GM19463 (cell line): ENCODE measurements around the gene HIVEP3.
A peak's percentile ranks its signal among the peaks of the same experiment; 100 is the strongest.

Source experiments
- ATAC-seq: cut with Tn5 transposase; IDR thresholded peaks from one replicate; pipeline ENCODE4 v1.9.1; 2021; ENCODE audit warnings: mild to moderate bottlenecking, moderate library complexity; ENCODE audit not compliant: unreplicated experiment

HIVEP3 gene

DNA sequence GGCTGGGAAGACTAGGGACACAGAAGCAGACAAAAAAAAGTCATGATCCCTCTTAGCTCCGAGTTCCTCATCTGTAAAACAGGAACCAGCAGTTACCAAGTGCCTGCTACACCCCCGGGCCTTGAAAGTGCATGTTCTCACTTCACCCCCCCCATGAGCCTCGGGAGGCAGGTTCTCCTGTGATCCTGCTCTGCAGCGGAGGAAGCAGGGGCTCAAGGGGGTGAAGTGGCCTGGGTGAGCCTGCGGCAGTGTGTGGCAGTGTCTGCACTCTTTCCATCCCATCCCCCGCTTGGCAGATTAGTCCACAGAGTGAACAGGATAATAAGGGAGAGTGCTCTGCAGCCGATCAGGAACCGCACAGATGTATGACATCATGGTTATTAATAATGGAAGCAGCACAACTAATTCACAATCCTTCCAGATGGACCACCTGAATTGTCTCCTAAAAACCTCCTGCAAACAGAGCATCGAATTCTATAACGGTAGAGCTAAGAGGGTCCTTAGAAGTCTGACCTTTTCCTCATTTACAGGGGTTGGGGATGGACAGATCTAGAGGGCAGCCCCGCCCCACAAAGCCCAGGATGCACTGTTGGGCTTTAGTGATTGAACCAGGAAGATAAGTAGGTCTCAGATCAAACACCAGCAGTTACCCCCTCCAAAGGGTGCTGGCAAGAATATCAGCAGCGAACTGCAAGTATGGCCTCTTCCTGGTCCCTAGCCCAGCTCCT lies 260.1 kb downstream of the HIVEP3 start:
- no peak for ATAC-seq

DNA sequence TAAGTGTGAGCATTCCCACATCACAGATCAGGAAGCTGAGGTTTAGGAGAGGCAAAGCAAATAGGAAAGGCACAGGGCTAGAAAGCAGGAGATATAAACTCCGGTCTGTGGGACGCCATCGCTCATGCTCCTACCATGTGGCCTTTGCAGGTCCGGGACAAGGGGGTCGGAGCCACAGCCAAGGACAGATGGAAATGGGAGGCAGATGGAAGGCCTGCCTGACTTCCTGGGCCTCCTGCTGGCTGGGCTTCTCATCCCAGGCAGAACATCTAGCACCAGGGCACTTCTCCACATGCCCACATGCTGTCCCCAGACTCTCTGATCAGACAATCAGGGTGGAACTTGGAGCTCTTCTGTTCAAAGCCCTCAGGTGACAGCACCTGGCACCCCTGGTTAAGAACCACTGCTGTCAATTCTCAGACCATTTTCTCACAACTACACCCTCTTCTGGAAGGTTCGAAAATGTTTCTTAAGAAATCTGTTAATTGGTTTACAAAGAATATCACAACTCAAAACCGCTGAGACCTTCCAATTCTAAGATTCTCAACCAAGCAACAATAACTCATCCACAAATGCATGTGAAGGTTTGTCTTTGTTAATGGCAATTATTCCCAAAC lies 260.9 kb downstream of the HIVEP3 start:
- ATAC-seq = no peak

DNA sequence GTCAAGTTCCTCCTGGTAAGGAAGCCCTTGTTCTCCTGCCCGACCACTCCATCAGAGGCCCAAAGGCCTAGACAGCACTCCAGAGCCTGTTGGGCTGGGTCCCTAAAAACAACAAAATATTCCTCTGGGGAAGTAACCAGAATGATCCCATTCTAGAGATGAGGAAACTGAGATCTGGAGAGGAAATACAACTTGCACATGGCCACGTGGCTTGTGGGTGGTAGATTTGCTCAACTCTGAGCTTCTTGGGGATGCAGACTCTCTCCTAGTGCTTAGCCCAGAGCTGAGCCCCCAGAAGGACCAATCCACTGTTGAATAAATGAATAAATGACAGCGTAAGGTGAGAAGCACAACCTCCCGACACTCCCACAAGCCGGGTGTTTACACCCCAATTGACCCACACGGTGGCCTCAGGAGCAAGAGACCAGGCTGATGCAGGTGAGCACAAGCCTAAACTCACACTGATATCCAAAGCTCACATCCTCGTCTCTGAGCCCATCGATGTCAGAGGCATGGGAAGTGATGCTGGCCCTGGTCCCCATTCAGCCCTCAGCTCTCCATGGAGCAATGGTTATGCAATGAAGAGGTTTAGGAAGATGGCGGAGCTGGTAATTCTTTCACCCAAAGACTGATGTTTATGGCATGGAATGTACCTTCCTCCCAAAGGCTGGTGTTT lies 261.8 kb downstream of the HIVEP3 start:
- ATAC-seq = no peak

DNA sequence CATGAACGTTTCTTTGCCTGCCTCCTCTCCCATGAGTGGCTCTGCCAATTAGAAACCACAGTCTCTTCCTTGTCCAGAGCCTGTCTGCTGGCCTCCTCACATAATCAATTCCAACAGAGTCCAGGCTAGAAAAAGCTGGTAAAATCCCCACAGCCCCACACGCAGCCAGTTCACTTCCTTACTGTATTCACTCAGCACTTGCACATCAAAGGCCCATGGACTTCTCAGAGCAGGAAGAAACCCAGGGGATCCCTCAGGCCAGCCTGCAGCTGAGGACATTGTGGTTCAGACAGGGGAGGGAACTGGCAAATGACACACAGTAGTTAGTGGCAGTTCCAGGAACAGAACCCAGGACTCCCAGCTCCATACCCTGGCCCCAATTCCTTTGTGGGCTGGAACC lies 262.7 kb downstream of the HIVEP3 start:
- ATAC-seq = no peak

DNA sequence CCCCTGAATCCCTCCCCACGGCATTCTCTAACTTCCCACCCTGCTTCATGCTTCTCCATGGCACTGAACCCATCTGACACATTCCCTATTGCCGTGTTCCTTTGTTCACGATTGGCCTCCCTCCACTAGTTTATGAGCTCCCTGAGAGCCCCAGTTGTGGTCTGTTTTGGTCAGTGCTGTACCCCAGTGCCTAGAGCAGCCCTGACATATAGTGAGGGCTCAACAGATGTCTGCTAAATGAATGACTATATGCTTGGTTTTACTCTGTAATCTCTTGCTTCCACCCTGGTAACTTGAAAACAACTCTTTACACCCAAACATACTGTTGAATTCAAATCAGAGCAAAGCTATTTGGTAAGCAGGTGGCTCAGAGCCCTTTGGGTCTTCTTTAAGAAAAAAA lies 263.1 kb downstream of the HIVEP3 start:
- ATAC-seq = no peak

DNA sequence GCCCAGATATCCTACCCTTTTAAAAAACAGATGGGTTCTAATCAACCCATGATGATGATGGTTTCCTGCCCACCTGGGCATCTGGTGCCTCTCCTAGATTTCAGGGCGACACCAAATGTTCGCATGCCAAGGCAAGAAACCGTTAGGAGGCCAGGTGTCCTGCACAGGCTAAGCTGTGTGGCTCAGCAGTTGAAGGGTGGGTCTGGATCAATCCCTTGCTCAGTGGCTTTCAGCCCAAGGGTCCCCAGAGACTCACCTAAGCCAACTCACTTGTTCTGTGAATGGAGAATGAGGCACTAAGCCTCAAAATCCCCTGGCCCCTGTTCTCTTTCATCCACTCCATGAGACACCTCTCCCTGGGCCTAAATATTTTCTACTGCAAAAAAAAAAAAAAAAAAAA lies 265.1 kb downstream of the HIVEP3 start:
- no peak for ATAC-seq

DNA sequence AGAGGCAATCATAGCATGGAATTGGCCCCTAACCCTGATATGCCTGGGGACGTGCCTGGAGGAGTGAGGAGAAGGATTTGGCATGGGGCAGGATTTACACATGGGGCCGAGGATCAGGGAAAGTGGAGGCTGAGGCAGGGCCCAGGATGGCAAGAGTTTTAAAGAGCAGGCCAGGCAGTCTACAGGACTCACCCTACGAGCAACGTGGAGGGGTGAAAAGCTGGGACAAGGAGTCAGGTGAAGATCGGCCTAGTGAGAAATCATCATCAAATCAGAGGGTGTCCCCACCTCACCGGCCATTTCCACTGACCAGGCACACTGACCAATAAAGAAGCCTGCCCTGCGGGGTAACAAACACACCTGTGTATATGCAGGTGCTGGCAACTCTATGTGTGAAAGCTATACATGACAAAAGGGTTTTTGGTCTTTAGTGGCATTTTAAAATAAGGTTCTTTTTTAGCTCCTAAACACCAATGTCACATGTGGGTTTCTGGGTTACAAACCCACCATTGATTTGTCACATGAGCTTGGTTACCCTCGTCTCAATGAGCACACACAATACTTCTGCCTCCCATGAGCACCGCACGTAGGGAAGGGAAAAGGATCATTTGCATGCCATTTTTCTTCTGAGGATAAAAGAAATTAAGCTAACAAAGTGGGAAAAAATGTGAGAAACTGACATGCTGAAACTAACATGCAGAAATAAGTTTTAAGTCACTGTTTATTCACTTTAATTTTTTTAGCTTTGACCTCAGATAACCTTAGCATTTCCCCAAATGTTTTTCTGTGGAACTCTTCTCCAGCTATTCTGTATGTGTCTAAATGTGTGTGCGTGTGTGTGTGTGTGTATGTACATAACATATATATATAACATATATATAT lies 266.1 kb downstream of the HIVEP3 start:
- no peak for ATAC-seq

DNA sequence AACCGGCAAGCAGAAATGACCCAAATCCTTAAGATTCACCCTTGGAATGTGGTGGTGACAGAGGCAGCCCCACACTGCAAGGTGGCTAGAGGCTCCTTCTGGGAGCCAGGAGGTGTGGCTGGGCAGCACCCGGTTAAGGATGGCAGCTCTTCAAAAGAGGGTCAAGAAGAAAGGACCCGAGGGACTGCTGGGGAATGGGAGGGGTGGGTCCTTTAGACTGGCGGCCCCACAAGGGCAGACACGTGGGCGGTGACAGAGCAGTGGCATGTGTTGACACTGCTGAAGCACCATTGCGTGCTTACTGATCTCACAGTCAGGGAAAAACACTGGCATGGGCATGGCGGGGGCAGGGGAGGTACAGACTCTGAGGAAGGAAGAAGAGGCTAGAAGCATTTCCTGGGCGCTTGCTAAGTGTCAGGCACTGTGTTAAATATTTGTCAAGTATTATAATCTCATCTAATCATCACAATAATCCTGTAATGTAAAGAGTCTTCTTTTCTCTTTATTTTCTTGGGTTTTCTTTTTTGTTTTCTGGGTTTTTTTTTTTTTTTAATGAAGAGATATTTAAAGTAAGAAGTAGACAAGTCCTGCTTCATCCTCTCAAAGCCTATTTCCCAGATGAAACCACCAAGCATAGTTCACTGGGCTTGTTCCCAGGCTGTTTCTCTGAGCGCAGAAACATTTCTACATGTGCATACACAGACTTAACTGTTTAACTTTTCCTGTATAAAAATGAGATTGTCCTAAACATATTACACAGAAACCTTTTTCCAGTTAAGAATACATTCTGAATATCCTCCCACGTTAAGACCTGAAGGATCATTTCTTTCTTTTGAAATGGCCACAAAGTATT lies 268.5 kb downstream of the HIVEP3 start:
- ATAC-seq = no peak

DNA sequence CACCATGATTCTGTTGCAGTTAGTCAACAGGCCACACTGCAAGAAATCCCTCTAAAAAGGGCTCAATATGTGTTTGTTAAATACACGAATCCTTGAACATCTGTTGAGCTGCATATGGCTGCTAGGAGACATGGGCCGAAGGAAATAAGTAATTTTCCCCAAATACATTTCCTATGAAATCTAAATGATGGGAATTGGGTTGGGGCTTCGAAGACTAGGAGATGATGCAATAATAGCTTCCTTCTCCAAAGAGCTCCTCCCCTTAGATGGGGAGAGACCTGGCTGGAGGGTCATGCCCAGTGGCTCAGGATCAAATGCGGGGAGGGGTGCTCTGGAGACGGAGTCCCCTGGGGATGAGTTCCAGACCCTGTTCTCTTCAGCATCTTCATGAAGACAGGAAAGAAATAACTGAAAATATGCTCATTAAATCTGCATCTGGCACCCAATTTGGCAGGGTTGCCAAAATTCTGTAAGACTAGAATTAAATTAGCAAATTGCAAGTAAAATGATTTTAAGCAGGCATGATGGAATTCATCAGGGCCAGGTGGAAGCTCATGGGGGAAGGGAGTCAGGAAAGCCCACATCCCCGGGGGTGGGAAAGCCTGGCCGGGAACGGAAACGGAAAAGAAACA lies 269.2 kb downstream of the HIVEP3 start:
- no peak for ATAC-seq

DNA sequence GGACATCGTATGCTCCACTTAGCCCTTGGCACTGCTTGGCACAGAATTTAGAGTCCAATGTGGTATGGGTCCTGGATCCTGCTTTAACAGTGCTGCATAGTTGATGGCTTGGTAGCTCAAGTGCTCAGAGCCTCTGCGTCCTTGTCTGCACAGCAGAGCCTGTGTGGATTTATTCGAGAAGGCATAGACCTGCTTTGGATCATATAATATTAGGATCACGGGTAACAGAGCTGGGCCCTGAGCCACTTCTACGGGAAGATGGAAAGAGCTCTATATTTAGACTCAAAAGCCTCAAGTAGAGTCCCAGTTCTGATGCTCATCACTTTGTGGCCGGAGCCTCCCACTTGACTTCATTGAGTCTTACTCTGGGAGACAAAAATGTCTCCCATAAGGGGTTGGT lies 269.9 kb downstream of the HIVEP3 start:
- no peak for ATAC-seq

DNA sequence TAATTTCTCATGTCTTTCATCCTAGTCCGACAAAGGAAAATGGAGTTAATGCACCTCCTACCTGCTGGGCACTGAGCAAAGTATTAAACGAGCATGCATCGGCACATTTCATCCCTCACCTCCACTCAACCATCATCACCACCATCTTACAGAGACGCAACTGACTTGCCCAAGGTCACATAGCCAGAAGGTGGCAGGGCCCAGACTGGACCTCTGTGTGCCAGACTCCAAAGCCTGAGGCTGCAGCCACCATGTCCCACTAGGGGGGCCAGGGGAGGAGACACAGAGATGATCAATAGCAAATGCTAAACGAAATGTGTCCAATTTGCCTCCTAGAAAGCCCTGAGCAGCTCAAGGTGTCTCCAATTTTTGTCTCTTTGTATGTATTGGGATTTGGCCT lies 270.5 kb downstream of the HIVEP3 start:
- ATAC-seq = no peak

DNA sequence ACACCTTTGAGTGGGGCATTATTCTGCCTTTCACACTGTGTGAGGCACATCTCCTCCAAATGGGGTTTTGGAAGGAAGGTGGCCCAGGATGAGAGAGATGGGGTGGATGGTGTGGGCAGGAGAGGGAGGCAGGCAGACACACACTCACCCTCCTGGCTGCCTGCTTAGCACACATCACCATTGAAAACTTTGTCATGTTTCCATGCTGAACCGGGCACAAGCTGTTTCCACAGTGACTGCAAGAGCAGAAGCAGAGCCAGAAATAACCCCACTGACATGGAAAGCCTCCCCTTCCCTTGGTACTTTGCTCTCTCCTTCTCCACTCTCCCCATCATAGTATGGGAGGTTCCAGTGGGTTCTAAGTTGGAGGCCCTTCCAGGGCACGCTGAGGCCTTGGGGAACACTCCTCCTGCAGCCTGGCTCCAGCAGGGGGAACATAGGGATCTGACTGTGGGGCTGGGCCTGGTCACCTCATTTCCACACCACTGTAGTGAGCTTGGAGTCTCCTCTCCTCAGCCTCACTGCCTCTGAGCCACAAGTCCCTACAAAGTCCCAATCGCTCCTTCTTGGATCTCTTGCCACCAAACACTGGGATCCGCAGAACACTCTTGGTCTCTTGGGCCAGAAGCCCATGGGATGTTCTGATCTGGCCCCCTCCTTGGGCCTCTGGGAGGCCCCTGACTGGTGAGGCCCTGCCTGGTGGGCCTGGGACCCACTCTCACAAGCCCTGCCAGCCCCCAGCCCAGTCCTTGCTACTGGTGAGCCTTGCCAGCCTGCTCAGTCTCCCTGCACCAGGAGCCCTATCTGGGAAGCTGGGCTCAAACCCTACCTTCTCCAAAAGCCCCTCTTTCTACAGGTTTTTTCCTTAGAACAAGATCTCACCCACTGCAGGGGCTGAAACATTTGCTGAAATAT lies 271.2 kb downstream of the HIVEP3 start:
- ATAC-seq = no peak

DNA sequence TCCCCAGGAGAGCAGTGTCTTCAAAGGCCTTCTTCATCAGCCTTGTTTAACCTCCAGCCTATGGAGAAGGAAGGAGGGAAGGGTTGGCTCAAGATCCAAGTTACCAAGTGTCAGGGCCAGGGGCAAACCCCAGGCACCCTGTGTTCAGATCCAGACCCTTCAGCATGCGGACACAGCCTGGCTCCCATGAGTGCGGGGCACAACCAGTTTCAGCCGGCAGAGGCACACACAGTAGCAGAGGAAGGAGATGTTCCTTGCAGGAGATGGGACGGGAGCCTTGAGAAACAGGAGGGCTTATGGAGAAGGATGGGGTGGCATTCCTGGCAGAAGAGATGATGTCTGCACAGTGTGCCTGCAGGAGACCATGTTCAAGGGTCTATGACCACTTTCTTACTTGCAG lies 272.5 kb downstream of the HIVEP3 start:
- ATAC-seq = no peak

DNA sequence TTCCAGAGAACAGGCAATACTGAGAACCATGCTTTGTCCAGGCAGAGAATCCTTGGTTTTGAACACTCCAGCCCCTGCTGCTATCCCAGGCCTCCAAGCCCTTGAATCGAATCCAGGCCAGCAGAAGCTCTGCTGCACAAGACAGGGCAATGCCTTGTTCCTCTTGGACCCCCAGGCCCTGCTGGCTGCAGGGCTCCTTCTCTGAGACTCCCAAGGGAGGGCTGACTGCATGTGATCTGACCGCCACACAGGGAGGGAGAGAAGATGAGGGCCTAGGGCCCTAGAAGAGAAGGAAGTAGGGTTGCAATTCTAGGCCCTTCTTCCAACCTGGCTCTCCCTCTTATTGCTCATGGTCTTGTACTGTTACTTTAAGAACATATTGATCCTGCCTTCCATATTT lies 273.7 kb downstream of the HIVEP3 start:
- ATAC-seq = no peak

DNA sequence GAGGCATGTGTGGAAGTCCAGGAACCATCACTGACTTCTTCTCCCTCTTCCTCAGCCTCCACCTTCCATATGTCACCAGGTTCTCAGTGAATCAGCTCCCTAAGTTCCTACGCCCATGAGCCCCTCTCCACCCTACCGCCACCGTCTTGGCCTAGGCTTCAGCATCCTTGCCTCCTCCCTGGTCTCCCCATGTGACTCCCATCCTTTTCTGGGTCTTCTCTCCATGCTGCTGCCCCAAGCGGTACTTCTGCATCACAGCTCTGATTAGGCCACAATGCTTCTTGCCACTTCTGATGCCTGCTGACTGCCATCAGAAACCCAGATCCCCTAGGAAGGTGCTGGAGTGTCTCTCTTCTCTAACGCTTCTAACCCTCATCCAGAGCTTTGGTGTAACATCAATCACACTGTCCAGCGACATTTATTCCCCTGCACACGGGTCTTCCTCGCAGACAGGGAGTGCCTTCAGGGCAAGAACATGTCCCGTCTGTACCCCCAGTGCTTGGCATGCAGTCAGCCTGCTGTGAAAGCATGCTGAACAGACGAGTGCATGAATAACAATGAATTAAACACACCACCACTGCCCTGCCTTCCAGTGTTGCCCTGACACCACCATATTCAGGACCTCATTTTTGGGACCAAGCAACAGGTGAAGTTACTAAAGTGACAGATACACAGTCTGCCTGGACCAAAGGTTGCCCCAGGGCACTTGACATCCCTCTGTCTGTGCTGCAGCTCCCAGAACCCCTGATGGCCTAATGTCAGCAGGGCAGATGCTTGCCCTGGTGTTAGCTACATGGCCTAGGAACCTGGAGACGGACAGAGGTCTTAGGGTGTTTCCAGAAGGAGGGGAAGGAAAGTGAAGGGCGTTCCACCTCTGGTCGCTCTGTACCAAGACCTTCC lies 275.6 kb downstream of the HIVEP3 start:
- ATAC-seq = no peak

DNA sequence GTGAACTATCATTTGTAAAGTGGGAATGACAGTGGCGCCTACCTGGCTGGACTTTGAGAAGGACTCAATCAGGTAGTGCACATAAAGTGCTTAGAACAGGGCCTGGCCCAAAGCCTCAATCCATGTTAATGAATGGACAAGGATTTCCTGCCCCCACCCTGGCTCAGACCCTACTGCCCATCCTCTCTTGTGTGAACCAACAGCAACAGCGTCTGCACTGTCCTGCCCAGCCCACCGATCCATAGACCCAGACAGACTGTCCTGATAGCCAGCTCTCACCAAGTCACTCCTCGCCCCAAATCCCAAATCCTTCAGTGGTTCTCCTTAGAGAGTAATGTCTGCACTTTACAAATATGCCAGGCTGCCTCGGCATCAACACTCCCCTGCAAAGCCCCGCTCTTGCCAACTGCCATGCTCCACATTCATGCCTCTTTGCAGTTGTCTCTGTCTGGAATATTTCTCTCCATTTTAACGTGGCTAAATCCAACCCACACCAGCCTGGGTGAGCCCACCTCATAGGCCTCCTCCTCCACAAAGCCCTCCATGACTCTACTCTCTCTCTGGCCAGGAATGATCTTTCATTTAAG lies 276.7 kb downstream of the HIVEP3 start:
- no peak for ATAC-seq

DNA sequence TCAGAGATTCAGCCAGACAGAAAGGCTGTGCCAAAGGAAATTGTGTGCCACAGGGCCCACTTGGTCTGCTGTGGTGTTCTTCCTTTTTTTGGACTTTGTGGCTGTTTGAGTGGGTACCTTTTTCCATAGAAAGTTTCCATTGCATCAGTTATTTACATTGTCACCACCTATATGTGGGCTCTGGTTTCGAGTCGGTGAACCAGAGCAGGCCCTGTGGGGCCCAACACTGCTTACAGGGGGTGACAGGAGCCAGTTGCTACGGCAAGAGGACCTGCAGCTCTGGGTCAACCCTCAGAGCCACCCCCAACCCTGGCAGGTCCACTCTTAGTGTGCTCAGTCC lies 277.3 kb downstream of the HIVEP3 start:
- peak; percentile 59 for ATAC-seq
